Measurements from ENCODE around the gene MTO1. TPM values are rescaled to one million over a fixed set of nuclear protein-coding genes. Genes with fewer than 3 reads are reported as not detected.

The MTO1 gene
- polyA plus RNA-seq, 1 of the 3 experiments (the other 2 are of a cell fraction): 11.4 TPM

- Histone ChIP-seq H3K9me2 (no peaks in the 10 kb centered on the region), H3K9me3 (no peaks in the 10 kb centered on the region), H3K27me3 (ENCODE audit: insufficient read depth) (no peaks in the 10 kb centered on the region), H2AFZ (ENCODE audit: low read depth) (no peak overlapping the region), H3K36me3 (replicated peaks in 1 of 2; ENCODE audit: control insufficient read depth in 1 of 2, insufficient read depth in 2 of 2, low read length in 1 of 2) (peaks cover 7 to 45% of the 10 kb centered on the region in 2 experiments), H3K79me2 (ENCODE audit: insufficient read depth) (no peaks in the 10 kb centered on the region; the same call in 1 of the 2 replicates), H3K4me3 (ENCODE audit: low read depth in 2 of 2, low read length in 1 of 2) (no peak overlapping the region), H3K9ac (no peak overlapping the region), H3F3A (replicated peaks; ENCODE audit: insufficient read depth) (no peaks in the 10 kb centered on the region), H4K20me1 (ENCODE audit: insufficient read depth) (no peaks in the 10 kb centered on the region), H3K4me1 (ENCODE audit: control insufficient read depth in 1 of 2, insufficient read depth in 2 of 2, low read depth in 1 of 2, low read length in 1 of 2) (no peaks in the 10 kb centered on the region), H3K27ac (ENCODE audit: low read depth in 2 of 2, low read length in 1 of 2) (no peak overlapping the region), H3K4me2 (no peak overlapping the region)
- ChIA-PET CTCF (no interaction called here), POLR2A (no interaction called here)
- WGBS (ENCODE audit: low lambda C conversion rate): 96% methylated on average over 10 of the region's 10 CpGs
- no peak for DNase-seq
- TF ChIP-seq MXI1 (IDR thresholded peaks at IDR 0.05; ENCODE audit: low read depth, low read length): no peak
Observed at GRCh38 chr6:73476723-73477122, 15.2 kb downstream of the MTO1 start.

GRCh38 chr6:73477407-73477806, 15.9 kb downstream of the MTO1 start:
- Histone ChIP-seq H3K4me2 (no peak overlapping the region), H3K36me3 (replicated peaks in 1 of 2; ENCODE audit: control insufficient read depth in 1 of 2, insufficient read depth in 2 of 2, low read length in 1 of 2) (peaks cover 14 to 43% of the 10 kb centered on the region in 2 experiments), H3K27me3 (ENCODE audit: insufficient read depth) (no peaks in the 10 kb centered on the region), H3K4me1 (ENCODE audit: control insufficient read depth in 1 of 2, insufficient read depth in 2 of 2, low read depth in 1 of 2, low read length in 1 of 2) (no peaks in the 10 kb centered on the region), H2AFZ (ENCODE audit: low read depth) (no peak overlapping the region), H3K27ac (ENCODE audit: low read depth in 2 of 2, low read length in 1 of 2) (no peak overlapping the region), H3K9me3 (no peaks in the 10 kb centered on the region), H3K79me2 (ENCODE audit: insufficient read depth) (no peaks in the 10 kb centered on the region), H4K20me1 (ENCODE audit: insufficient read depth) (no peaks in the 10 kb centered on the region), H3K4me3 (ENCODE audit: low read depth in 2 of 2, low read length in 1 of 2) (no peak overlapping the region), H3K9ac (no peak overlapping the region), H3K9me2 (no peaks in the 10 kb centered on the region), H3F3A (replicated peaks; ENCODE audit: insufficient read depth) (no peaks in the 10 kb centered on the region)
- ChIA-PET POLR2A (no interaction called here), CTCF (interaction anchor here (0.9 kb wide), 1 partner anchor 16 kb away, joined by 4 read pairs; the partner anchor contains the start of gene MTO1)
- no peak for TF ChIP-seq JUND (IDR thresholded peaks at IDR 0.05)
- no peak for TF ChIP-seq CTCF (IDR thresholded peaks at IDR 0.05)
- 94% methylated on average over 4 of the region's 4 CpGs for WGBS (ENCODE audit: low lambda C conversion rate)
- DNase-seq: no peak

- 90% methylated on average over 11 of the region's 12 CpGs for WGBS (ENCODE audit: low lambda C conversion rate)
- H3K27me3 ChIP-seq (ENCODE audit: insufficient read depth): no peaks in the 10 kb centered on the region
- TF ChIP-seq ZBTB33 (IDR thresholded peaks at IDR 0.05; ENCODE audit: borderline replicate concordance, low read depth) (no peak), RFX5 (IDR thresholded peaks at IDR 0.05; ENCODE audit: low read length) (no peak), TAF1 (IDR thresholded peaks at IDR 0.05; ENCODE audit: borderline replicate concordance, low read depth, low read length) (no peak), RAD21 (IDR thresholded peaks at IDR 0.05; ENCODE audit: low read length) (no peak), RCOR1 (IDR thresholded peaks at IDR 0.05; ENCODE audit: low read length) (no peak), FOXM1 (IDR thresholded peaks at IDR 0.05; ENCODE audit: low read depth) (no peak), TCF12 (IDR thresholded peaks at IDR 0.05) (no peak), FOXJ3 (CRISPR knock-in tag; IDR thresholded peaks at IDR 0.05) (no peak), REST (IDR thresholded peaks at IDR 0.05; ENCODE audit: low read depth, low read length) (no peak), RXRA (IDR thresholded peaks at IDR 0.05; ENCODE audit: borderline replicate concordance, low read depth) (no peak)
Observed at GRCh38 chr6:73481969-73482368, 20.4 kb downstream of the MTO1 start.

More at GRCh38 chr6:73481969-73482368, 20.4 kb downstream of the MTO1 start:
- H2AFZ ChIP-seq (ENCODE audit: low read depth): no peak overlapping the region
- no peak for DNase-seq
- no peaks in the 10 kb centered on the region for H4K20me1 ChIP-seq (ENCODE audit: insufficient read depth)
- CTCF ChIA-PET: interaction anchor here (0.7 kb wide), 1 partner anchor 154 kb away, joined by 3 read pairs; no protein-coding TSS in a partner anchor
- peaks cover 18 to 37% of the 10 kb centered on the region in 2 experiments for H3K36me3 ChIP-seq (replicated peaks in 1 of 2; ENCODE audit: control insufficient read depth in 1 of 2, insufficient read depth in 2 of 2, low read length in 1 of 2)
- H3F3A ChIP-seq (replicated peaks; ENCODE audit: insufficient read depth): no peaks in the 10 kb centered on the region
- H3K4me3 ChIP-seq (ENCODE audit: low read depth in 2 of 2, low read length in 1 of 2): no peak overlapping the region
- H3K9me3 ChIP-seq: no peaks in the 10 kb centered on the region
- H3K9ac ChIP-seq: no peak overlapping the region
- H3K79me2 ChIP-seq (ENCODE audit: insufficient read depth): no peaks in the 10 kb centered on the region
- POLR2A ChIA-PET: no interaction called here
- no peaks in the 10 kb centered on the region for H3K4me1 ChIP-seq (ENCODE audit: control insufficient read depth in 1 of 2, insufficient read depth in 2 of 2, low read depth in 1 of 2, low read length in 1 of 2)
- no peak overlapping the region for H3K4me2 ChIP-seq
- H3K27ac ChIP-seq (ENCODE audit: low read depth in 2 of 2, low read length in 1 of 2): no peak overlapping the region
- H3K9me2 ChIP-seq: no peaks in the 10 kb centered on the region
